Peyer's patch (tissue), 4 donors: Measurements from ENCODE around the gene DDX27. TPM values are rescaled to one million over a fixed set of nuclear protein-coding genes. Genes with fewer than 3 reads are reported as not detected.

Experiments
- DNase-seq, 3 donors: peaks; one replicate each; pipeline ENCODE4 v3.0.0-alpha.2; 2017 to 2019
- H3K27ac ChIP-seq, 4 donors: fragments of 200-600 bp; sonication (generic); one replicate each; pipeline ENCODE4 v1.5.1; 2016 to 2019
- H3K27me3 ChIP-seq, 2 donors: fragments of 200-600 bp; sonication (generic); one replicate each; pipeline ENCODE4 v1.5.1; 2019
- H3K36me3 ChIP-seq, 3 donors: fragments of 200-600 bp; sonication (generic); one replicate each; pipeline ENCODE4 v1.5.1; 2016 to 2019
- H3K4me1 ChIP-seq, 4 donors: fragments of 200-600 bp; sonication (generic); one replicate each; pipeline ENCODE4 v1.5.1; 2016 to 2019
- H3K4me3 ChIP-seq, 4 donors: fragments of 200-600 bp; sonication (generic); 1 replicate in 3 of 4; 2 replicates in 1 of 4; pipeline ENCODE4 v1.5.1; 2016 to 2019; ENCODE audit warnings: mild to moderate bottlenecking in 1 of 4
- H3K9me3 ChIP-seq, 4 donors: fragments of 200-600 bp; sonication (generic); one replicate each; pipeline ENCODE4 v1.5.1; 2016 to 2019; ENCODE audit warnings: mild to moderate bottlenecking in 1 of 4
- CTCF ChIP-seq, 6 experiments: fragments of 450-650 bp in 4 of 6; fragments of 200-600 bp in 2 of 6; sonication (generic) in 1 of 6; IDR thresholded peaks; one replicate each; pipeline ENCODE4 v1.5.1; 2017 to 2019; ENCODE audit warnings: antibody characterized with exemption in 6 of 6, mild to moderate bottlenecking in 3 of 6, moderate library complexity in 1 of 6
- POLR2A ChIP-seq, 2 donors: fragments of 450-650 bp; IDR thresholded peaks; one replicate each; pipeline ENCODE4 v1.5.1; 2017; ENCODE audit warnings: antibody characterized with exemption in 2 of 2, mild to moderate bottlenecking in 2 of 2, moderate library complexity in 2 of 2
- total RNA-seq, 4 donors: library from RNA; depleted of rRNA; stranded (reverse); fragments of >200 nt; gene quantifications; one replicate each; pipeline ENCODE4 v1.1.0, GENCODE V29; 2016

DDX27 gene
- total RNA-seq, 4 donors from 2014 or later: 23.1 to 81.7 (median 39.2) TPM

GRCh38 chr20:49270736-49271135, 51.5 kb downstream of the DDX27 start:
- Histone ChIP-seq H3K4me1 (peaks cover 0 to 45% (median 0%) of the 10 kb centered on the region in 4 donors), H3K9me3 (no peaks in the 10 kb centered on the region), H3K27me3 (no peaks in the 10 kb centered on the region), H3K4me3 (no peak overlapping the region), H3K27ac (peak overlapping the region in 1 of 4 donors; percentile 1), H3K36me3 (peaks cover 0 to 64% (median 0%) of the 10 kb centered on the region in 3 donors)
- DNase-seq: no peak
- no peak for TF ChIP-seq POLR2A (IDR thresholded peaks at IDR 0.05)
- no peak for TF ChIP-seq CTCF (IDR thresholded peaks at IDR 0.05)

GRCh38 chr20:49272654-49273053, 53.4 kb downstream of the DDX27 start:
- TF ChIP-seq POLR2A (IDR thresholded peaks at IDR 0.05) (no peak), CTCF (IDR thresholded peaks at IDR 0.05) (no peak)
- Histone ChIP-seq H3K36me3 (peaks cover 0 to 64% (median 0%) of the 10 kb centered on the region in 3 donors), H3K27ac (no peak overlapping the region), H3K4me3 (no peak overlapping the region), H3K4me1 (peaks cover 0 to 45% (median 0%) of the 10 kb centered on the region in 4 donors), H3K9me3 (no peaks in the 10 kb centered on the region), H3K27me3 (no peaks in the 10 kb centered on the region)
- no peak for DNase-seq

GRCh38 chr20:49273696-49274277, 54.6 kb downstream of the DDX27 start:
- Histone ChIP-seq H3K27ac (no peak overlapping the region), H3K9me3 (no peaks in the 10 kb centered on the region), H3K36me3 (peaks cover 0 to 55% (median 0%) of the 10 kb centered on the region in 3 donors), H3K4me3 (no peak overlapping the region), H3K4me1 (peaks cover 0 to 44% (median 0%) of the 10 kb centered on the region in 4 donors), H3K27me3 (no peaks in the 10 kb centered on the region)
- no peak for DNase-seq
- TF ChIP-seq CTCF (IDR thresholded peaks at IDR 0.05): no peak
- no peak for TF ChIP-seq POLR2A (IDR thresholded peaks at IDR 0.05)

GRCh38 chr20:49275216-49275615, 56.0 kb downstream of the DDX27 start:
- Histone ChIP-seq H3K36me3 (peaks cover 0 to 53% (median 0%) of the 10 kb centered on the region in 3 donors), H3K27me3 (no peaks in the 10 kb centered on the region), H3K4me3 (no peak overlapping the region), H3K27ac (no peak overlapping the region), H3K4me1 (peaks cover 0 to 43% (median 4%) of the 10 kb centered on the region in 4 donors), H3K9me3 (peaks cover 0 to 3% (median 0%) of the 10 kb centered on the region in 4 donors)
- no peak for DNase-seq
- TF ChIP-seq POLR2A (IDR thresholded peaks at IDR 0.05) (no peak), CTCF (IDR thresholded peaks at IDR 0.05) (no peak)

GRCh38 chr20:49275636-49276035, 56.4 kb downstream of the DDX27 start:
- Histone ChIP-seq H3K9me3 (peaks cover 0 to 8% (median under 1%) of the 10 kb centered on the region in 4 donors), H3K27me3 (no peaks in the 10 kb centered on the region), H3K4me3 (peak overlapping the region in 1 of 4 donors; percentile 99), H3K36me3 (peaks cover 0 to 53% (median 0%) of the 10 kb centered on the region in 3 donors), H3K4me1 (peaks cover 0 to 43% (median 4%) of the 10 kb centered on the region in 4 donors), H3K27ac (peak overlapping the region; percentile 43 to 99 (median 98))
- TF ChIP-seq POLR2A (IDR thresholded peaks at IDR 0.05) (no peak), CTCF (IDR thresholded peaks at IDR 0.05) (no peak)
- DNase-seq: no peak
